ENCODE results near the gene DNAH8. TPM values are rescaled to one million over a fixed set of nuclear protein-coding genes. Genes with fewer than 3 reads are reported as not detected.
A peak's percentile ranks its signal among the peaks of the same experiment; 100 is the strongest.

The DNAH8 gene
- total RNA-seq, 4 donors from 2014 or later = not detected

DNA sequence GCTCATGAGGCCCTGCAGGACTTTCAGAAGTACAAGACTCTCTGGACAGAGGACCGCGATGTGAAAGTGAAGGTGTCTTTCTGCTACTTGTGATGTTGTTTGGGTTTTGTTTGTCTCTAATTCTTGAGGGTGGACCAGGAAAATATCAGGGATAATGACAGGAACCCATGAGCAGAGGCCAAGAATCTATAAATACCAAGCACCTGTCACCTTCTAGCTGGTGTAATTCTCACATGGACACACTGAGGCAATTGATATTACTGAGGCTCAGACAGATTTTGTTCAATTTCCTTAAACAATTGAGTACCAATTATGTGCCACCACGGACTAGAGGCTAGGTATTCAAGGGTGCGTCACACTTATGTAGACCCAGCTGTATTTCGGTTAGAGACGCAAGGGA is 107.9 kb downstream of the DNAH8 start:
- ATAC-seq (peak; percentile 65 to 69), DNase-seq (no peak)
- Histone ChIP-seq H3K4me3 (no peak overlapping the region), H3K27ac (no peak overlapping the region), H3K36me3 (no peaks in the 10 kb centered on the region), H3K9me3 (no peaks in the 10 kb centered on the region), H3K4me1 (peaks cover 0 to 8% of the 10 kb centered on the region in 2 donors), H3K27me3 (no peaks in the 10 kb centered on the region)
- intact Hi-C loops (cut with DNase I; ENCODE audit: low total_unique reads) = no loop called here
- in situ Hi-C loops (cut with MboI; ENCODE audit: low sequenced_read_pairs in 4 of 4) = no loop called here
- no peak for TF ChIP-seq POLR2A (IDR thresholded peaks at IDR 0.05)
- no peak for TF ChIP-seq CTCF (IDR thresholded peaks at IDR 0.05 in 4 of 5, conservative IDR thresholded peaks at IDR 0.05 in 1 of 5)

DNA sequence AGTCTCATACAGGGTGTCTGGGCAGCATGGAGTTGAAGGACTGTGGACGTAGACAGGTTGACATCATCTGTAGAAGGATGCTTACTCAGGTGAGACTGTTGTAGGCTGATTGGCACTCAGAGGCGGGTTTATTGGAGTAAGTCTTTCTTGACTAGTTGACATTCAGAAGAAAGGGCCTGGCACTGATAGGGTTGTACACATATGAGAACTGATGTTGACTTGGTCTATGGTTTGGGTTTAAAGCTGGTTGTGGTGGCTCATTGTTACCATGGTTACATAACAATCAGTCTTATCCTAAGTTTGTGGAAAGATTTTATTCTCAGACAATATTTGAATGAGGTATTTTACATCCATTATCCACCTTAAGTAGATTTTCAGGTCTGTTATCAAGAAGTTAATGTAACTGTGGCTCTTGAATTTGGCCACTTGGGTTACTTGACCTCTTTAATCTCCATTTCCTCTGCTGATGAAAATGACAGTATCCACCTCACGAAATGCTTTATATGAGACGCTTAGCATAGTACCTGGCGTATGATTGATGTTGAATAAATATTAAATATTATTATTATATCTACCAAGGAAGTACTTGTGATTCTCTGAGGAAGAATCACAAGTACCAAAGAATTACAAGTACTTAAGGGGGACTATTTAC is 109.3 kb downstream of the DNAH8 start:
- Histone ChIP-seq H3K36me3 (no peaks in the 10 kb centered on the region), H3K4me1 (peaks cover 0 to 8% of the 10 kb centered on the region in 2 donors), H3K27me3 (no peaks in the 10 kb centered on the region), H3K4me3 (no peak overlapping the region), H3K9me3 (no peaks in the 10 kb centered on the region), H3K27ac (no peak overlapping the region)
- no peak for TF ChIP-seq CTCF (IDR thresholded peaks at IDR 0.05 in 4 of 5, conservative IDR thresholded peaks at IDR 0.05 in 1 of 5)
- TF ChIP-seq POLR2A (IDR thresholded peaks at IDR 0.05) = no peak
- ATAC-seq (no peak), DNase-seq (no peak)
- intact Hi-C loops (cut with DNase I; ENCODE audit: low total_unique reads) = no loop called here
- in situ Hi-C loops (cut with MboI; ENCODE audit: low sequenced_read_pairs in 4 of 4) = no loop called here

- no peaks in the 10 kb centered on the region for H3K36me3 ChIP-seq
- no peak overlapping the region for H3K27ac ChIP-seq
- peaks cover 0 to 8% of the 10 kb centered on the region in 2 donors for H3K4me1 ChIP-seq
- in situ Hi-C loops (cut with MboI; ENCODE audit: low sequenced_read_pairs in 4 of 4) = no loop called here
- TF ChIP-seq POLR2A (IDR thresholded peaks at IDR 0.05) = no peak
- H3K27me3 ChIP-seq = no peaks in the 10 kb centered on the region
- no peaks in the 10 kb centered on the region for H3K9me3 ChIP-seq
- DNase-seq (no peak), ATAC-seq (no peak)
- intact Hi-C loops (cut with DNase I; ENCODE audit: low total_unique reads) = no loop called here
- no peak overlapping the region for H3K4me3 ChIP-seq
Observed at GRCh38 chr6:38827024-38827423, 111.9 kb downstream of the DNAH8 start.

- no peaks in the 10 kb centered on the region for H3K36me3 ChIP-seq
- H3K9me3 ChIP-seq = no peaks in the 10 kb centered on the region
- in situ Hi-C loops (cut with MboI; ENCODE audit: low sequenced_read_pairs in 4 of 4) = no loop called here
- no peak overlapping the region for H3K27ac ChIP-seq
- intact Hi-C loops (cut with DNase I; ENCODE audit: low total_unique reads) = no loop called here
- no peak for TF ChIP-seq POLR2A (IDR thresholded peaks at IDR 0.05)
- no peak for TF ChIP-seq CTCF (IDR thresholded peaks at IDR 0.05 in 4 of 5, conservative IDR thresholded peaks at IDR 0.05 in 1 of 5)
- no peaks in the 10 kb centered on the region for H3K4me1 ChIP-seq
- H3K4me3 ChIP-seq = no peak overlapping the region
- no peaks in the 10 kb centered on the region for H3K27me3 ChIP-seq
- DNase-seq = no peak
- no peak for ATAC-seq
Observed at GRCh38 chr6:38831865-38832264, 116.8 kb downstream of the DNAH8 start.

DNA sequence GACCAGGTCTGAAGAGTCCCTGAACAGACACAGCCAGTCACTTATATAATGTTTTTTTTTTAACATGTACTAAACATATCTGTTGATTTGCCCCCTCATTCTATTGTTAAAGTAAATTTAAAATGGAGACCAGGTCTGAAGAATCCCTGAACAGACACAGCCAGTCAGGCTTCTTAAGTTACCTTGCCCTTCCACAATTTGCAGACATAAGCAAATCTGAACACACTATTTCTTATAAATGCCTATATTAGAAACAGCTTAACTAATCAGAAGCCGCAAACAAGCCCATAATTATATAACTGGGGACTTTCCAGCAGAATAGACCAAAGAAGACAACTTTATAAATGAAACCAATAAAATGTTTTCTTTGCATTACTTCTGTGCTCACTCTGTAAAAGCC is 118.2 kb downstream of the DNAH8 start:
- H3K4me1 ChIP-seq = no peaks in the 10 kb centered on the region
- H3K36me3 ChIP-seq = no peaks in the 10 kb centered on the region
- H3K4me3 ChIP-seq = no peak overlapping the region
- no peak overlapping the region for H3K27ac ChIP-seq
- in situ Hi-C loops (cut with MboI; ENCODE audit: low sequenced_read_pairs in 4 of 4) = no loop called here
- no peaks in the 10 kb centered on the region for H3K9me3 ChIP-seq
- intact Hi-C loops (cut with DNase I; ENCODE audit: low total_unique reads) = no loop called here
- TF ChIP-seq CTCF (IDR thresholded peaks at IDR 0.05 in 4 of 5, conservative IDR thresholded peaks at IDR 0.05 in 1 of 5) (no peak), POLR2A (IDR thresholded peaks at IDR 0.05) (no peak)
- ATAC-seq = no peak
- no peaks in the 10 kb centered on the region for H3K27me3 ChIP-seq
- no peak for DNase-seq

Measured in gastrocnemius medialis (tissue), 4 donors.